Mucosa of stomach (tissue), 1 donor: Measurements from ENCODE around the gene ZNF785.

Experiments used
- H3K27me3 ChIP-seq: one replicate; pipeline ENCODE4 v1.7.0; 2013; ENCODE audit warnings: mild to moderate bottlenecking, low read length; ENCODE audit not compliant: control insufficient read depth, insufficient read depth
- H3K36me3 ChIP-seq: one replicate; pipeline ENCODE4 v1.7.0; 2013; ENCODE audit warnings: low read length; ENCODE audit not compliant: control insufficient read depth, insufficient read depth
- H3K4me1 ChIP-seq: one replicate; pipeline ENCODE4 v1.7.0; 2013; ENCODE audit warnings: mild to moderate bottlenecking, low read length; ENCODE audit not compliant: control insufficient read depth, insufficient read depth
- H3K4me3 ChIP-seq: one replicate; pipeline ENCODE4 v1.7.0; 2013; ENCODE audit warnings: low read length
- H3K9ac ChIP-seq: one replicate; pipeline ENCODE4 v1.7.0; 2013; ENCODE audit warnings: mild to moderate bottlenecking, low read length, moderate library complexity
- H3K9me3 ChIP-seq: one replicate; pipeline ENCODE4 v1.7.0; 2013; ENCODE audit warnings: mild to moderate bottlenecking, low read length, moderate library complexity; ENCODE audit not compliant: control insufficient read depth
- donor health status: Pancreatic carcinoma.

ZNF785 gene

GRCh38 chr16:30557707-30557956, 27.9 kb downstream of the ZNF785 start:
- peak overlapping the region; percentile 56 for H3K4me3 ChIP-seq
- H3K4me1 ChIP-seq, result peaks cover 47% of the 10 kb centered on the region
- no peaks in the 10 kb centered on the region for H3K9me3 ChIP-seq
- no peaks in the 10 kb centered on the region for H3K27me3 ChIP-seq
- H3K9ac ChIP-seq, result peak overlapping the region; percentile 94
- peaks cover 8% of the 10 kb centered on the region for H3K36me3 ChIP-seq

GRCh38 chr16:30556125-30556473, 29.4 kb downstream of the ZNF785 start:
- peaks cover 8% of the 10 kb centered on the region for H3K36me3 ChIP-seq
- H3K9ac ChIP-seq, result peak overlapping the region; percentile 22
- no peaks in the 10 kb centered on the region for H3K9me3 ChIP-seq
- H3K27me3 ChIP-seq, result no peaks in the 10 kb centered on the region
- H3K4me1 ChIP-seq, result peaks cover 47% of the 10 kb centered on the region
- no peak overlapping the region for H3K4me3 ChIP-seq

- H3K4me1 ChIP-seq, result peaks cover 47% of the 10 kb centered on the region
- H3K27me3 ChIP-seq, result no peaks in the 10 kb centered on the region
- H3K9me3 ChIP-seq, result no peaks in the 10 kb centered on the region
- no peak overlapping the region for H3K9ac ChIP-seq
- H3K4me3 ChIP-seq, result no peak overlapping the region
- peaks cover 8% of the 10 kb centered on the region for H3K36me3 ChIP-seq
Observed at GRCh38 chr16:30555315-30556124, 30.0 kb downstream of the ZNF785 start.

GRCh38 chr16:30554557-30555314, 30.8 kb downstream of the ZNF785 start:
- no peaks in the 10 kb centered on the region for H3K9me3 ChIP-seq
- no peaks in the 10 kb centered on the region for H3K27me3 ChIP-seq
- H3K36me3 ChIP-seq, result peaks cover 8% of the 10 kb centered on the region
- peaks cover 45% of the 10 kb centered on the region for H3K4me1 ChIP-seq
- H3K4me3 ChIP-seq, result no peak overlapping the region
- H3K9ac ChIP-seq, result no peak overlapping the region

GRCh38 chr16:30553393-30553899, 32.1 kb downstream of the ZNF785 start:
- no peak overlapping the region for H3K4me3 ChIP-seq
- H3K4me1 ChIP-seq, result peaks cover 41% of the 10 kb centered on the region
- no peaks in the 10 kb centered on the region for H3K27me3 ChIP-seq
- H3K9me3 ChIP-seq, result no peaks in the 10 kb centered on the region
- H3K9ac ChIP-seq, result no peak overlapping the region
- peaks cover 8% of the 10 kb centered on the region for H3K36me3 ChIP-seq

GRCh38 chr16:30552956-30553355, 32.5 kb downstream of the ZNF785 start:
- Histone ChIP-seq H3K9ac (no peak overlapping the region), H3K4me1 (peaks cover 43% of the 10 kb centered on the region), H3K27me3 (no peaks in the 10 kb centered on the region)

GRCh38 chr16:30551781-30552180, 33.7 kb downstream of the ZNF785 start:
- Histone ChIP-seq H3K36me3 (peaks cover 8% of the 10 kb centered on the region), H3K9me3 (no peaks in the 10 kb centered on the region), H3K9ac (no peak overlapping the region)

More at GRCh38 chr16:30552956-30553355, 32.5 kb downstream of the ZNF785 start:
- Histone ChIP-seq H3K9me3 (no peaks in the 10 kb centered on the region), H3K36me3 (peaks cover 8% of the 10 kb centered on the region), H3K4me3 (no peak overlapping the region)

GRCh38 chr16:30548416-30549253, 36.9 kb downstream of the ZNF785 start:
- peaks cover 5% of the 10 kb centered on the region for H3K36me3 ChIP-seq
- H3K27me3 ChIP-seq, result no peaks in the 10 kb centered on the region
- H3K4me1 ChIP-seq, result peaks cover 20% of the 10 kb centered on the region
- H3K4me3 ChIP-seq, result no peak overlapping the region
- H3K9ac ChIP-seq, result no peak overlapping the region
- no peaks in the 10 kb centered on the region for H3K9me3 ChIP-seq

More at GRCh38 chr16:30551781-30552180, 33.7 kb downstream of the ZNF785 start:
- Histone ChIP-seq H3K4me1 (peaks cover 41% of the 10 kb centered on the region), H3K4me3 (no peak overlapping the region), H3K27me3 (no peaks in the 10 kb centered on the region)

GRCh38 chr16:30546115-30546514, 39.4 kb downstream of the ZNF785 start:
- H3K27me3 ChIP-seq, result no peaks in the 10 kb centered on the region
- no peak overlapping the region for H3K4me3 ChIP-seq
- H3K4me1 ChIP-seq, result peaks cover 20% of the 10 kb centered on the region
- no peak overlapping the region for H3K9ac ChIP-seq
- H3K36me3 ChIP-seq, result no peaks in the 10 kb centered on the region
- no peaks in the 10 kb centered on the region for H3K9me3 ChIP-seq

GRCh38 chr16:30543067-30543466, 42.4 kb downstream of the ZNF785 start:
- H3K4me3 ChIP-seq, result no peak overlapping the region
- no peaks in the 10 kb centered on the region for H3K9me3 ChIP-seq
- peaks cover 27% of the 10 kb centered on the region for H3K4me1 ChIP-seq
- H3K9ac ChIP-seq, result no peak overlapping the region
- no peaks in the 10 kb centered on the region for H3K36me3 ChIP-seq
- no peaks in the 10 kb centered on the region for H3K27me3 ChIP-seq

- no peaks in the 10 kb centered on the region for H3K9me3 ChIP-seq
- H3K4me3 ChIP-seq, result no peak overlapping the region
- no peaks in the 10 kb centered on the region for H3K36me3 ChIP-seq
- H3K4me1 ChIP-seq, result peaks cover 23% of the 10 kb centered on the region
- peak overlapping the region; percentile 32 for H3K9ac ChIP-seq
- no peaks in the 10 kb centered on the region for H3K27me3 ChIP-seq
Observed at GRCh38 chr16:30541502-30542329, 43.8 kb downstream of the ZNF785 start.
